Calu3 (cell line): ENCODE data around the gene RACGAP1. TPM values are rescaled to one million over a fixed set of nuclear protein-coding genes. Genes with fewer than 3 reads are reported as not detected.
A peak's percentile ranks its signal among the peaks of the same experiment; 100 is the strongest.

Experiments used
- BruUV-seq: library from RNA; stranded (reverse); fragments of 400-500 nt; replicated peaks from 2 replicates; lab custom pipeline; 2021; lab: Mats Ljungman, UMichigan
- CTCF ChIA-PET: fragments of 300-600 bp; sonication (Branson Sonifier 250); formaldehyde crosslinking; loops from one replicate; lab custom pipeline; 2022; ENCODE audit warnings: antibody characterized with exemption; lab: Charles Lee
- DNase-seq: peaks from one replicate; pipeline ENCODE4 v3.0.0; 2022
- H3K27ac Mint-ChIP-seq: one replicate; pipeline ENCODE4 v1.8.0; 2022; ENCODE audit warnings: mixed read lengths; ENCODE audit not compliant: unreplicated experiment
- H3K27me3 Mint-ChIP-seq: one replicate; pipeline ENCODE4 v1.8.0; 2022; ENCODE audit warnings: mixed read lengths; ENCODE audit not compliant: unreplicated experiment
- H3K36me3 Mint-ChIP-seq: one replicate; pipeline ENCODE4 v1.8.0; 2022; ENCODE audit warnings: mild to moderate bottlenecking, moderate library complexity, mixed read lengths; ENCODE audit not compliant: insufficient read depth, unreplicated experiment
- H3K4me1 Mint-ChIP-seq: one replicate; pipeline ENCODE4 v1.8.0; 2022; ENCODE audit warnings: mild to moderate bottlenecking, low read depth, mixed read lengths; ENCODE audit not compliant: unreplicated experiment
- H3K4me3 Mint-ChIP-seq: one replicate; pipeline ENCODE4 v1.8.0; 2022; ENCODE audit warnings: mild to moderate bottlenecking, low read depth, moderate library complexity, mixed read lengths; ENCODE audit not compliant: unreplicated experiment
- H3K9me3 Mint-ChIP-seq: one replicate; pipeline ENCODE4 v1.8.0; 2022; ENCODE audit warnings: low read depth, mixed read lengths; ENCODE audit not compliant: unreplicated experiment
- CTCF ChIP-seq: fragments of 200-600 bp; IDR thresholded peaks from one replicate; pipeline ENCODE4 v1.8.0; 2022; ENCODE audit warnings: antibody characterized with exemption; ENCODE audit not compliant: unreplicated experiment
- intact Hi-C: fragments of 100-400 bp; cut with micrococcal nuclease; formaldehyde crosslinking; loops from one replicate; pipeline ENCODE4 v1.10.0; 2022; ENCODE audit not compliant: unreplicated experiment
- total RNA-seq: library from RNA; stranded (reverse); gene quantifications from 2 replicates; pipeline ENCODE4 v1.2.3, GENCODE V29; 2022

The RACGAP1 gene
- total RNA-seq, 1 experiment from 2014 or later: 62.0 TPM

GRCh38 chr12:50072198-50072907 lies 47.1 kb upstream of the RACGAP1 start:
- Mint-ChIP-seq H3K4me3 (no peak overlapping the region), H3K27ac (no peak overlapping the region), H3K9me3 (no peaks in the 10 kb centered on the region), H3K27me3 (no peaks in the 10 kb centered on the region), H3K36me3 (peaks cover 10% of the 10 kb centered on the region), H3K4me1 (peaks cover 17% of the 10 kb centered on the region)
- TF ChIP-seq CTCF: no peak
- DNase-seq: no peak
- BruUV-seq: no TSS peak
- intact Hi-C loops: loop anchor here (5.0 to 10.0 kb wide), 2 partner anchors 205 to 242 kb away; no protein-coding TSS in a partner anchor
- CTCF ChIA-PET: interaction anchor here (0.9 kb wide), 1 partner anchor 13 kb away, joined by 3 read pairs; the partner anchor contains the start of gene SMARCD1

GRCh38 chr12:50070314-50071060 lies 45.2 kb upstream of the RACGAP1 start:
- Mint-ChIP-seq H3K36me3 (peaks cover 10% of the 10 kb centered on the region), H3K4me1 (peaks cover 17% of the 10 kb centered on the region), H3K27me3 (no peaks in the 10 kb centered on the region), H3K9me3 (no peaks in the 10 kb centered on the region), H3K4me3 (no peak overlapping the region), H3K27ac (no peak overlapping the region)
- BruUV-seq: no TSS peak
- TF ChIP-seq CTCF: peak; percentile 65
- CTCF ChIA-PET: interaction anchor here (0.6 to 1.9 kb wide), 16 partner anchors 14 to 293 kb away, joined by 3 to 25 read pairs (median 4); partner anchors contain the start of genes COX14, RACGAP1 and SMARCD1
- peak; percentile 73 for DNase-seq
- intact Hi-C loops: loop anchor here (2.0 to 10.0 kb wide), 3 partner anchors 104 to 244 kb away; no protein-coding TSS in a partner anchor

GRCh38 chr12:50069539-50069938 lies 44.2 kb upstream of the RACGAP1 start:
- Mint-ChIP-seq H3K9me3 (no peaks in the 10 kb centered on the region), H3K36me3 (peaks cover 6% of the 10 kb centered on the region), H3K27me3 (no peaks in the 10 kb centered on the region), H3K4me3 (no peak overlapping the region), H3K4me1 (peaks cover 9% of the 10 kb centered on the region), H3K27ac (no peak overlapping the region)
- DNase-seq: no peak
- no TSS peak for BruUV-seq
- CTCF ChIA-PET: interaction anchor here (1.1 to 1.9 kb wide), 2 partner anchors 42 to 102 kb away, joined by 4 to 25 read pairs; partner anchors contain the start of gene COX14
- intact Hi-C loops: no loop called here
- TF ChIP-seq CTCF: no peak

DNA sequence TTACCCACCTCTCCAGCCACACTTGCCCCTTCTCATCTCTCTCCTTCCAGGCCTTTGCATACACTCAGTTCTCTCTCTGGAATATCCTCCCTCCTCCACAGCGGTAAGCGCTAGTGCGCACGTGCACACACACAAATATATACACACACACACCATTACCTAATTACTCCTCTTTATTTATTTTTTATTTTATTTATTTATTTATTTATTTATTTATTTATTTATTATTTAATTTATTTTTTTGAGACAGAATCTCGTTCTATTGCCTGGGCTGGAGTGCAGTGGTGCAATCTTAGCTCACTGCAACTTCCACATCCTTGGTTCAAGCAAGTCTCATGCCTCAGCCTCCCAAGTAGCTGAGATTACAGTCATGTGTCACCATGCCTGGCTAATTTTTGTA lies 43.8 kb upstream of the RACGAP1 start:
- CTCF ChIA-PET: interaction anchor here (1.9 kb wide), 1 partner anchor 101 kb away, joined by 25 read pairs; no protein-coding TSS in a partner anchor
- DNase-seq: no peak
- H3K4me3 Mint-ChIP-seq: no peak overlapping the region
- peaks cover 9% of the 10 kb centered on the region for H3K4me1 Mint-ChIP-seq
- H3K36me3 Mint-ChIP-seq: peaks cover 6% of the 10 kb centered on the region
- H3K27me3 Mint-ChIP-seq: no peaks in the 10 kb centered on the region
- no peak overlapping the region for H3K27ac Mint-ChIP-seq
- intact Hi-C loops: no loop called here
- BruUV-seq: no TSS peak
- H3K9me3 Mint-ChIP-seq: no peaks in the 10 kb centered on the region
- TF ChIP-seq CTCF: no peak
